ENCODE results near the gene F12.

Gene F12
- 0 to 0.83 (median 0.46) reads per million in 4 donors for total RNA-seq

DNA sequence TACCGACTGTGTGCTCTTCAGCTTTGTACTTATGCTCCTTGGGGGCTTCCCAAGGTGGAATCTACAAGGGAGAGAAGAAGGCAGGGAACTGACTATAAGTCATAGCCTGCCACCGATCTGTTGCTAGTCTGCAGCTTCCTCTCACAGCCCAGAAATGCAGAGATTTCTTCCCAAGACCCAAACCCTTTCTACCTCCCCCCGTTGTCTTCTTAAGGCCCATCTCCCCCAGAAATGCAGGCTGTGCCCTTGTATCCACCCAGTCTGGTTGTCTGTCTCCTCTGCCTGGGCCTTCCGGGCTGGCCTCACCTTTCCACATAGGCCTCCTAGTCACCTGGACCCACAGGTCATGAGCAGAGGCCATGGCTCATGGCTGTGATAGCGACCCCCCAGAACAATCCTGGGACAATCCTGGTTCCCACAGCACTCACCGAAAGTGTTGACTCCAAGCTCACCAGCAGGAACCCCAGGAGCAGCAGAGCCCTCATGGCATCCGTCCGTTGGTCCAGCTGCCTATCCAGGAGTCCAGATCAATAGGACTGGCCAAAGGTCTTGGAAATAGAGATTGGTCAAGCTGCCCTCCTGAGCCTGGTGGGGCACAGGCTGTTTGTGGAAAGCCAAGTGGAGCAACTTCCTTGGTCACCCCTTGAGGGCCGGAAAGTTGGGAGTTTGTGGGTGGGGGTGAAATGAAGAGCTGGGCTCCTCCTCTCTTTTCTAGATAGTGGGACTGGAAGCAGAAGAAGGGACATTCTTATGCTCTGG lies at the start of gene F12:
TSS of gene F12 (minus strand) at position 522 of the 759 bp plus-strand sequence. CDS start at position 485, 37 bp downstream.
- DNase-seq: no peak

DNA sequence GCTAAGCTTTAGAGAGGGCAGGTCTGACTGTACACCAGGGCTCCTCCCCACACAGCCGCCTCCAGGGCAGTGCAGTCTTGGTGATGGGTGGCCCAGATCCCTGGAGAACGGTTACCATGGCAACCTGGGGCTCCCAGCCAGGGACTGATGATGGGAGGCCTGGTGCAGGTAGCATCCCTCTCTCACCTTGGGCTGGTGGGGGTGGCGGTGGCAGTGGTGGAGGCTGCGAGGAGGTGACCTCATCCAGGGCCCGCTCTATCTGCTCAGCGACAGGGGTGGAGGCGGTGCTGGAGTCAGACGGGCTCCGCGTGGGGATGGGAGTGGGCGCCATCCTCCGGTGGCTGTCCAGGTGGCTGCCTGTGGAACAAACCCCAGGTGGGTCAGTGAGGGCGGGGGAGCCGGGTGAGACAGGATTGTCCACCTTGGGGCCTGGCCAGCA lies 49.6 kb upstream of the F12 start:
- no peak for DNase-seq

DNA sequence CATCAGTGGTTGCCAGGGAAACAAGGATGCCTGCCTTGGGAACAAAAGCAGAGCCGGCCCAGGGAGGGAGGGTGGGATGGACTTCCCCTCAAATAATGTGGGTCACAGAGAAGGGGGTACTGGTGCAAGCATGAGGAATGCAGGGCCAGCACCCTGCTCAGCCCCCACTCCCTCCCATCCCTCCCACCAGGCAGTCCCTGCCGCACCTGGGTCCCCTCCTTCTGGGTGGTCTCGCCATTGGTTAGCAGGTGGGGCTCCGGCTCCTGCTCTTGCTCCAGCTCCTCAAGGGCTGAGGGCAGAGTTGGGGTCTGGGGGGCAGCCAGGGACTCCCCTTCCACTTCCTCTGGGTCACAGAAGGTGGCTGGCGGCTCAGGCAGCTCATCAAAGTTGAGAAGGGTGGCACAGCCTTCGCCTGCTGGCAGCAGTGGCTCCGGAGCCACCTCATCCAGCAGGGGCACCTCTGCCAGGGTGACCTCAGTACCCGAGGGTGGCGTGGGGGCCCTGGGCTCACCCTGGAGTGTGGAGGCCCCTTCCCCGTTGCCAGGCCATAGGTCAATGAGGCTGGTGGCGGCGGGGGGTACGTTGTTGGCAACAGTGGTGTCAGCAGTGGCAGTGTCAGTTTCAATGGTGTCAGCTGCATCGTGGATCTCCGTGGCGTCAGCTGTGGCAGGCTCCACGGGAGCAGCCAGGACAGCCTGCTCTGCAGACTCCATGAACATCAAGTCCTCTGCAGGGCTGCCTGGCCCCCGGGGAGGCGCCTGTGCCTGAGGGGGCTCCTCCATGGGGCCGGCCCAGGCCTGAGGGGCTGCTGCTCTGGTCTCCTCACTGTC lies 48.7 kb upstream of the F12 start:
- DNase-seq: no peak

DNA sequence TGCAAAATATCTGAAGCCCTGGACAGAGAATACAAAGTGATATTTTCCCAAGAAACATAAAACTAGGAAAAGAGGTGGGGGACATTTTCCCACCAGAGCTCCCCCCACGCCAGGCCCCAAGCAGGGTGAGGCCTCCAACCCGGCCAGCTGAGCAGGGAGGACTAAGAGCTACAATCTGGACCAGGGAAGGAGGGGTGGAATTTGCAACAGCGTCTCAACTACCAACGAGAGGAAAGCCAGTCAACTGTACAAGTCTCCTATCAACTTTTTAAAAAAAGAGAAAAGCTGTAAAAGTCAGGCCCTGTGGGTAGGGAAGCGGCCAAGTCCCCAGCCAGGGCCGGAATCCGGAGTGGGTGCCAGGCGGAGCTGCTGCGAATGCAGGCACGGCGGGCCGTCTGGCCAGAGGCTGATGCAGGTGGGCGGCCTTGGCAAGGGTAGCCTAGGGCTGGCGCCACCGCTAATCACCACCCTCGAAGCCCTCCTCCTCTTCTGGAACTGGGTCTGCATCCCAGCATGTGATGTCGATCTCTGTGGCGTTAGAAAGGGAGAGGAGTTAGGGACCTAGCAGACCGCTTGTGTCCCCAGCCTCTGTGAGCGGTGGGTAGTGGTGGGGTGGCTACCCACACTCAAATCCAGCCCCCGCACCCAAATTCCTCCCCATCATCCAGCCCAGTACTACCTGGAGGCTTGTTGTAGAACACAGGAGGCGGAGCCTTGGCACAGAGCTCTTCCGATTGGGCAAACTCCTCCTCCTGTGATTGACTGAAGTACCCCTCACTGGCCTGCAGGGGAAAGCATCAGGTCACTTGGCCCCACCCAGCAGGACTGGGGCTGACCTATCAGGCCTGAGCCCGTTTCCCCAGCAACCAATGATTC lies 47.9 kb upstream of the F12 start:
- peak in 3 of 5 donors; percentile 32 to 80 (median 34) for DNase-seq

DNA sequence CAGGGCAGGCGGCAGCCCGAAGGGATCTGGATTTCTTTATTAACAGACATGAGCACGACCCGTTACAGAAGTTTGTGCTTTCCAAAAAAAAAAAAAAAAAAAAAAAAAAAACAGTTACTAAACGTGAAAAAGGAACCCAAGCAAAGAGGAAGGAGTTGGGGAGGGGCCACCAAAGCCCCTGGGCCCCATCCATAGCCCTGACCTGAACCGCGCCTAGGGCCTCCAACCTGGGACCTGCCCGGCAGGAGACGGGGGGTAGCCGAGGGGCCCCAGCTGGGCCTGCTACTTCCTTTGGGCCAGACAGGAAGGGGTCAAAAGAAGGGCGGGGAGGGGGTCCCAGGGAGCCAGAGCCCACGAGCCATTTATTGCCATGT lies 47.2 kb upstream of the F12 start:
- DNase-seq: no peak

DNA sequence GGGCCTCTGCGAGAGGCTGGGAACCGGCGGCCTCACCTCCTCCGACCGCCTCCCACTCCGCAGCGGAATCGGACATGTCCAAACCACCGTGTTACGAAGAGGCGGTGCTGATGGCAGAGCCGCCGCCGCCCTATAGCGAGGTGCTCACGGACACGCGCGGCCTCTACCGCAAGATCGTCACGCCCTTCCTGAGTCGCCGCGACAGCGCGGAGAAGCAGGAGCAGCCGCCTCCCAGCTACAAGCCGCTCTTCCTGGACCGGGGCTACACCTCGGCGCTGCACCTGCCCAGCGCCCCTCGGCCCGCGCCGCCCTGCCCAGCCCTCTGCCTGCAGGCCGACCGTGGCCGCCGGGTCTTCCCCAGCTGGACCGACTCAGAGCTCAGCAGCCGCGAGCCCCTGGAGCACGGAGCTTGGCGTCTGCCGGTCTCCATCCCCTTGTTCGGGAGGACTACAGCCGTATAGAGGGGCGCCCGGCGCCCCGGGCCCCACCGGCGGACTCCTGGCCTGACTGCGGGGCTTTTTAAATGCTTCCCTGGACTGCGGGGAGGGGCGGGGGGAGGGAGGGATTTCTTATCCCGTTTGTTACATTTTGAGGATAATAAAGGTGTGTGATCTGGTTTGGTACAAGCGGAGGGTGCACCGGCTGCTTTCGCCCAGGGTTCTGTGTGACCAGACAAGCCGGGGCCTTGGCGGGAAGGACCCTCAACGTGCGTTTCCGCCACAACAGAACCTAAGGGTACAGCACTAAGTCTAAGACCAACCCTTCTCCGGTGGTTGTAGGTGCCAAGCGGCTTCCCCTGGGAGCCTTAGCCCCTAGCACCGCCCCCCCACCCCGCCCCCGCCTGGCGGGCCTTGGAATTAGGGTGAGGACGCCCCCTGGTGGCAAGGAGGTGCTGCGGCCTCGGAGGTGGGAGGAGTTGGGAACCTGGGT lies 46.6 kb upstream of the F12 start:
- peak; percentile 90 to 96 (median 90) for DNase-seq

DNA sequence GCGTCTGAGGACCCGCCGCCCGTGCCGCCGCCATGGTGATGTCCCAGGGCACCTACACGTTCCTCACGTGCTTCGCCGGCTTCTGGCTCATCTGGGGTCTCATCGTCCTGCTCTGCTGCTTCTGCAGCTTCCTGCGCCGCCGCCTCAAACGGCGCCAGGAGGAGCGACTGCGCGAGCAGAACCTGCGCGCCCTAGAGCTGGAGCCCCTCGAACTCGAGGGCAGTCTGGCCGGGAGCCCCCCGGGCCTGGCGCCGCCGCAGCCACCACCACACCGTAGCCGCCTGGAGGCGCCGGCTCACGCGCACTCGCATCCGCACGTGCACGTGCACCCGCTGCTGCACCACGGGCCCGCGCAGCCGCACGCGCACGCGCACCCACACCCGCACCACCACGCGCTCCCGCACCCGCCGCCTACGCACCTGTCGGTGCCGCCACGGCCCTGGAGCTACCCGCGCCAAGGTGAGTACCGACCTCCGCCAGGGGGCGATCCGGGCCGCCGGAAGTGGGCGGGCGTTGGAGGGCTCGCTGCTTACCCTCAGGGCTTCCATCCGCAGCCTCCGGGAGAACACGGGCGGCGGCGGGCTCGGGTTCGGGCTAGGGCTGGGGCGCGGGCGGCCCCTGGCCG lies 45.8 kb upstream of the F12 start:
- DNase-seq: peak; percentile 85 to 93 (median 89)

DNA sequence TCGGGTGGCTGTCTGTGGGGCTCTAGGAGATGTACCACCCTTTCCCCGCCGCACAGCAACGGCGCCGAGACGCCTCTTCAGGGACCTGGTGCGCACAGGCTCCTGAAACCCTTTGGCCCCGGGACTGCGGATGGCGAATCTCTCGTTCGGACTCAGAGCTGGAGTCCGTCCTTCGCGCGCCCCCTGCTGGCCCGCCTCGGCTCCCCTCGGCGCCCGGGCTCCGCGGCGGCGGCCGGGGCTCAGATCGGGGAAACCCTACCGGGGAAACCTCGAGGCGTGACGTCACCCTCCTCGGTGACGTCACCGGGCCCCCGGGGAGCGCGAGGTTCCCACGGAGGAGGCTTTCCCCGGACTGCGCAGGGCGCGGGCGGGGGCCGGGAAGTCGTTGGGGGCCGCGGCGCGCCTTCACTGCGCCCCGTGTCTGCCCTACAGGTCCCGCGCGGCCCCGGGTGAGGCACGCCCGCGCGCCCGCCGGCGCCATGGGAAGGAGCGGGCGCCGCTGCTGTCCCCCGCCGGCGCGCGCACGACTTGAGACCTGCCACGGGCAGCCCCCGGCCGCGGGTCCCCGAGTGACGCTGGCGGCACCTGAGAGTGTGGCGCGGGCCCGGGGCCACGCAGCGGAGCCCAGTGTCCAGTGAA lies 45.2 kb upstream of the F12 start:
- peak; percentile 88 to 95 (median 93) for DNase-seq

DNA sequence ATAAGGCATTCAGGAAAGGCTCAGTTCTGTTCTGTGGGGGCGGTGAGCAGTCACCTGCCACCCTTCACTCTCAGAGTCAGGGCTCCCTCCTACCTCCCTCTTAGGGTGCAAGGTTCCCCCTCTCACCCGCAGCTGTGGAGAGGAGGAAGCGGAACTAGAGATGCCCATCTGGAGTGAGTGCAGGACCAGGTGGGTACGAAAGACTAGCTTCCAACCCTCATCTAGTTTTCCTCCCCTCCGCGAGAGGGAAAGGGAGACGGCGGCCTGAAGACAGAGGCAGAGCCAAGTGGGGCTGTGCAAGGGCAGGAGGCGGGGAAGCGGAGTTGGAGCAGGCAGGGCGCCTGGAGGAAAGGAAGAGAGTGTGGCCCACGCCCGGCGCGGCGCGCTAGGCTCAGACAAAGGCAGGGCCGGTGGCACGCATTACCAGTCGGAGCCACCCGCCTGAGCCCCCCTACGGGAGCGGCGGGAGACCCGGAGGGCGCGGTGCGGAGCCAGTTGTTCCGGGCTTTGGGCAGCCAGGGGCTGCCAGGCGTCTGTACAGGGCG lies 44.6 kb upstream of the F12 start:
- no peak for DNase-seq

DNA sequence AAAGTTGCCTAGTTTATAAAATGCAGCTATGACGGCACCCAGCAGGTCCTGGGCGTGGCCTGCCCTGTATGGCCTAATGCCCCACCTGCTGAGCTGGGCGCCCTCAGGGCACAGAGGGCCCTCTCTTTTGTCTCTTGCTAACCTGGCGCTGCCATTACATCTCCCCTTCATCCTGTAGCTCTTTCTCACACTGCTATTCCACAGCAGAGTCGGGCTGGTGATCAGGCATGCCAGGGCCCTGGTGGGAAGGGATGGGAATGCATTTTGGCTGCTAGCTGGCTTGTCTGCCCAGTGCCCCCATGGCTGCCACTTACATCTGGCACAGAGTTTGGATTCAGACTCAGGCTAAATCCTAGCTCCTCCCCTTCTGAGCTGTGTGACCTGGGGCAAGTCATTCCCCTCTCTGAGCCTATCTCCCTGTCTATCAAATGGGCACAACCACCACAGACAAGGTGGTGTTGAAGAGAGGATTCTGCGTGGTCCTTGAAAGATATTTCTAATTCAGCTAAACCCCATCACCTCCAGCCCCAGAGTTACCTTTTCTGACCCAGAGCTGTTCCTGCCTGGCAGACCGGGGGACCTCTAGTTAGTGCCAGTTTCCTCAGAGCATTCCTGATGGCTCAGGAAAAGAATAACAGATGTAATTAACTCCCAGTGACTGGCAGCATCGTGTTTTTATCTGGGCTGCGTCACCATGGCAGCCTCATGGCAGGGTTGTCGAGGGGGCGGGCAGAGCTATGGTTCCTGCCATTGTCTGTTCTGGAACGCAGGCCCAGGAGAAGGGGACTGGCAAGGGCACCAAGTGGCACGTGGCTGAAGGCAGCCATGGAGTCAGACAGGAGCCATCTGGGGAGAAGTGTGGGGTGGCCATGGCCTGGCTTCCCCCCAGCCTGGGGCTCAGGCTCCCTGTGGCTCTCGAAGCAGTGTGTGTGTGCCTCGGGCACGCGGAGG lies 43.6 kb upstream of the F12 start:
- DNase-seq: no peak

DNA sequence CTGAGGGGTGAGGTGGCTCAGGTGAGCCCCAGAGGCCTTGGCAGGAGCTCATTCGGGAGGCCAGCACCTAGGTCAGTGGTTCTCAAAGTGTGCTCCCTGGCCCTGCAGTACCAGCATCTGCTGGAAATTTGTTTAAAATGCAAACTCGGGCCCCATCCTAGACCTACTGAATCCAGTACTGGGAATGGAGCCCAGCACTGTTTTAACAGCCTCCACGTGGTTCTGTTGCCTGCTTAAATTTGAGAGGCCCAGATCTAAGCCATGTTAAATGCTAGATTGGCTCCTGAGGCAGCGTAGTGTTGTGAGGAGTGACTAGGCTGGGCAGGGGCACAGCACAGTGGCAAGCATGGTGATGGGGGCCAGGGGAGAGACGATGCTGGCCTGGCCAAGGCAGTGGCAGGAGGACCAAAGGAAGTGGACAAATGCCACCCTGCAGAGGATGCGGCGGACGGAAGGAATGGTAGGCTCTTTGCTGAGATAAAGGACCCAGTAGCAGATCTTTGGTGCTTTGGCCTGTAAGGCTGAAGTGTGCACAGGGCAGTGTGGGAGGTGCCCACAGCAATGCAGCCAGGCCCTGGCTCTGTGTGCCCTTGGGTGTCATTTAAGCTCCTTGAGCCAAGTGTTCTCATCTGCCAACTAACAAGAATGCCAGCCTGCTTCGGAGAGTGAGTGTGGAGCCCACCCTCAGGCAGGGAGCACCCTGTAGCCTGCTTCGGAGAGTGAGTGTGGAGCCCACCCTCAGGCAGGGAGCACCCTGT lies 41.5 kb upstream of the F12 start:
- DNase-seq: no peak

DNA sequence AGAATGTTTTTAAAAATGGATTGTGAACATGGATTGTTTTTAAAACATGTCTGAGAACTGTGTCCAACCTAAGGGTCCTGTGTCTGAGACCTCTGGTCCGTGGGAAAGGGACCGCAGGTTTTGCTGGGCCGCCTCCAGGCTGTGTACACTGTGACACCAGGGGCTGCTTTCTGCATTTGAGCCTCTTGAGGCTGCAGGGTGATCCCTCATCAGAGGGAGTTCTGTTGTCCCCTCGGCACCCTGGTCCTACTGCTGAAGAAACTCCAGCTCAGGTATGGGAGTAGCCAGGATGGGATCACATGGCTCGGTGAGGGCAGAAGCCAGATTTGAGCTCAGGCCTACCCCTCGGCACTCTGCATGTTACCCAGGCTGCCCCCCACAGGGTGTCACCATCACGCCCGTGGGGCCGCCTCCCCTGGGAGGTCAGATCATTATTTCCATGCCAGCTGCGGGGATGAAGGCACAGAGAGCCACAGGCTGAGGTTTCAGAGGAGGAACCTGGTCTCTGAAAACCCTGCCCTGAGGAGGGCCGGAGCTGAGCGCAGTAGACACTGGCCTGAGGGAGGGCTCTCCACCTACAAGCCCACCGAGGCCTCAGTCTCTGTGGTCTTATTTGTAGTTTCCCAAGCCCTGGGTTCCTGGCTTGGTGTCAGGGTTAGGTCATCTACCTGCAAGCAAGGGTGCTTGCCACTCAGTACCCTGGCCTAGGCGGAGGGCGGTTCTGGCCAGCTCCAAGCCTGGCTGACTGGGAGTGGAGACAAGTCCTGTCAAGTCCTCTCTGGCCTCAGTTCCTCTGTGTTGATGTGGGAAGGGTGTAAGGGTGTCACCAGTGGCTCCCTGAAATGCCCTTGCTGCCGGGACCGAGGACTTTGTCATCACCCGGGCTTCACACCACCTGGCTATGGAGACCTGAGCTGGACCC lies 40.0 kb upstream of the F12 start:
- no peak for DNase-seq

DNA sequence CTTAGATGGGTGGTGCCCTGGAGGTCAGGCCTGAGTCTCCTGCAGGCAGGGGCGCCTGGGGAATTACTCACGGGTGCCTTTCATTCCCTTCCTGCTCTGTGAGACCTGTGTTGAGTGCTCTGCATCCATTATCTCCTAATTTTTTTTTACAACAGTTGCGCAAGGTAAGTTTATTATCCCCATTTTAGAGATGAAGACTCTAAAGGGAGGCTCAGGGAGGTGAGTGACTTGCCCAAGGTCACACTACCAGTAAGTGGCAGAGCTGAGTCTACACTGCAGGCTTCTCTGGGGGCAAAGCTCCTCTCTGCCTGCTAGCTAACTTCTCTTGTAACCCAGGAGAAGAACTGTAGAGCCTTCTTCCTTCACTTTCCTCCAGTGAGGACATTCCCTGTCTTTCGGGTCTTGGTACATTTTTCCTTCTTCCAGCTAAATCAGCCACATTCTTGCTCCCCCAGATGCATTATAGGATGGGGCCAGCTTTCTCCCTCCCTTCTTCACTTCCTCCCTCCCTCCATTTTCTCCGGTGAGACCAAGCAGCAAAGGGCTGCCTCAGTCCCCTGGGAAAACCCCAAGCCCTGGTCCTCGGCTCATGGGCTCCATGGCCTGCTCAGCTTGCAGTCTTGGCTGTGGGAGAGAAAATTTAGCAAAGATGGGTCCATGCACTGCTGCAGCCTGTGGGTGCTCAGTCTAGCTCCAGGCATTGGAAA lies 39.0 kb upstream of the F12 start:
- DNase-seq: no peak

DNA sequence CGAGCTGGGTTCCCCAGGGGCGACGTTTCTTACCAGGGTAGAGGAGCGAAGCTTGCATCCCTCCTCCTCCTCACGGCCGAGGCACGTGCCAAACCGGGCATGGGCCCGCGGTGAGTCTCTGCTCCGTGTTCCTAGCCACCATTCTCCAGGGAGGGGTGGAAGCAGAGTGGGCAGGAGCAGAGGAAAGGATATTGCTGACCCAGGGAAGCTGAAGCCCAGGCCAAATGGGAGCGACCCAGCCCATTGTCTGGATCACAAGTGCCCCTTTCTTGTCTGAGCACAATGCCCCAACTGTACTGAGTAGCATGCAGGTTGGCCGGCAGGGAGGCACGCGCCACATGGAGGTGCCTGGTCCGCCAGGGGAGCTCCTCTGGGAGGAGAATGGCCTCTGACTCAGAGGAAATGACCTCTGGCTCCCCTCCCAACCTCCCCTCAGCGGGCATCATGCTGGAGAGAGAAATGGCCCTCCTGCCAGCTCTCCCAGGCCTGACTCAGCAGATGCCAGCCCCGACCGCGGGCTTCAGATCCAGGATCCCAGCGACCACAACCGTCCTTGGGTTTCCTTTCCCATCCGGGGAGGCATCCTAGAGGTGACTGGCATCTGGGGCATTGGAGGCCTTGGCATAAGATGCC lies 38.4 kb upstream of the F12 start:
- DNase-seq: no peak

DNA sequence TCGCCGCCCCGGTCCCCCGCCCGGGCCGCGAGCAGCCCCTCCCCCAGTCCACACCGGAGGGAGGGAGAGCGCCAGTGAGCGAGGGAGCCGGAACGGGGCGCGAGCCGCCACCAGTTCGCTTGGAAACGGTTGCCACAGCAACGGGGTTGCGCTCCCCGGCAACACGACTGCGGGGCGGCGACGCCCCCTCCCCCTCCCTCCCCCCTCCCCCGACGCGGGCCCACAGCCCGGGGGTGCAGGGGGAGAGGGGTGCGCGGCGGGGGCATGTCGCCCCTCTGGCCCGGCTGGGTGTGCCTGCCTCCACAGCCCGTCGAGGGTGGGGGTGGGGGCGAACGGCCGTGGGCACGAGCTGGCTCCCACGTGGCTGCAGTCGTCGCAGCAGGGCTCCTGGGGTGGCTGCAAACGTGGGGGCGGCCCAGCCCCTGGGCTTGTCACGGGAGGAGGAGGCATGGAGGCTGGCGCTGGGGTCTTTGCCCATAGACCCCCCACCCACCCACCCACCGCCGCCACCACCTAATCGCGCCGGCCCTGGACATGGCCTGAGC lies 37.8 kb upstream of the F12 start:
- peak; percentile 60 to 84 (median 70) for DNase-seq
